Lower leg skin (tissue), 3 donors: Measurements from ENCODE around the gene PTX3.

ENCODE experiments used
- CTCF ChIP-seq, 3 donors: fragments of 450-650 bp; IDR thresholded peaks; one replicate each; pipeline ENCODE4 v1.5.1; 2016; ENCODE audit warnings: antibody characterized with exemption in 3 of 3, mild to moderate bottlenecking in 3 of 3, moderate library complexity in 2 of 3
- POLR2A ChIP-seq, 2 donors: fragments of 450-650 bp; IDR thresholded peaks; one replicate each; pipeline ENCODE4 v1.6.1; 2016 to 2017; ENCODE audit warnings: antibody characterized with exemption in 2 of 2, mild to moderate bottlenecking in 1 of 2, moderate library complexity in 1 of 2

- no peak for TF ChIP-seq POLR2A (IDR thresholded peaks at IDR 0.05)
- no peak for TF ChIP-seq CTCF (IDR thresholded peaks at IDR 0.05)
Observed at GRCh38 chr3:157469561-157470294, 33.1 kb downstream of the PTX3 start.
